RWPE2 (cell line): ENCODE data around the gene CCDC121.
"Not testable (repeated sequence)": the region's sequence is repeated elsewhere in the genome, so short reads cannot be mapped to it uniquely, and the experiment has no call there.

Source experiments
- ATAC-seq: fragments of 200-7000 bp; cut with Tn5 transposase; 3 replicates; pipeline ENCODE4 v1.9.1; 2021; ENCODE audit warnings: low read depth
- DNase-seq: peaks from one replicate; pipeline ENCODE4 v3.0.0-alpha.2; 2020; ENCODE audit warnings: low spot score
- H3K27ac ChIP-seq: fragments of 450-650 bp; 2 replicates; pipeline ENCODE4 v1.5.1; 2017; ENCODE audit warnings: mild to moderate bottlenecking; ENCODE audit not compliant: poor library complexity, severe bottlenecking
- H3K27me3 ChIP-seq: fragments of 250-450 bp; sonication (Bioruptor Pico); 2 replicates; pipeline ENCODE4 v1.5.1; 2021; ENCODE audit warnings: mild to moderate bottlenecking, moderate library complexity; ENCODE audit not compliant: insufficient read depth, poor library complexity, severe bottlenecking
- H3K36me3 ChIP-seq: fragments of 250-450 bp; sonication (Bioruptor Pico); 2 replicates; pipeline ENCODE4 v1.5.1; 2020; ENCODE audit warnings: low read depth, mild to moderate bottlenecking, moderate library complexity
- H3K4me1 ChIP-seq: fragments of 250-450 bp; sonication (Bioruptor Pico); 2 replicates; pipeline ENCODE4 v1.5.1; 2021; ENCODE audit warnings: mild to moderate bottlenecking, moderate library complexity; ENCODE audit not compliant: insufficient read depth, poor library complexity, severe bottlenecking
- H3K4me3 ChIP-seq: fragments of 250-450 bp; sonication (Bioruptor Pico); 2 replicates; pipeline ENCODE4 v1.5.1; 2021; ENCODE audit warnings: mild to moderate bottlenecking, moderate library complexity; ENCODE audit not compliant: severe bottlenecking
- H3K9me3 ChIP-seq: fragments of 250-450 bp; sonication (Bioruptor Pico); 2 replicates; pipeline ENCODE4 v1.5.1; 2021; ENCODE audit warnings: mild to moderate bottlenecking, moderate library complexity; ENCODE audit not compliant: severe bottlenecking
- CTCF ChIP-seq: fragments of 450-650 bp; IDR thresholded peaks from one replicate; pipeline ENCODE4 v1.5.1; 2017; ENCODE audit warnings: mild to moderate bottlenecking, moderate library complexity; ENCODE audit not compliant: poor library complexity, severe bottlenecking

The CCDC121 gene

DNA sequence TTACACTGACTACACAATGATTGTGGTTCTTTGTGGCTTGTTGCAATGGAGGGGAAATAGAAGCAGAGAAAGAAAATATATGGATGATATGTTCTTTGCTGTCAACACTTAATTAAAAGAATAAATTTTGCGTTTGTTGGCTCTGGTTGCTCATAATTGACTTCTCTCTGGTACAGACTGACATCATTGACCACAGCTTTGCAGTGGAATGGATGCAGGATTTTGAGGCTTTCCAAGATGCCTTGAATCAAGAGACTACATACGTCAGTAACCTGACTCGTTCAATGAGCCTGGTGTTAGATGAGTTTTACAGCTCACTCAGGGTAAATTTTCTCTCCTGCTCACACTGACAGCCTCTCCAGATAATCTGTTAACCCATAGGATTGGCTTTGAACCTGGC is 9.9 kb upstream of the CCDC121 start:
- no peak for TF ChIP-seq CTCF
- no peaks in the 10 kb centered on the region for H3K9me3 ChIP-seq
- no peak overlapping the region for H3K4me3 ChIP-seq
- peaks cover 96% of the 10 kb centered on the region for H3K36me3 ChIP-seq
- no peak for ATAC-seq
- H3K27ac ChIP-seq: peak overlapping the region; percentile 60
- no peak for DNase-seq
- H3K27me3 ChIP-seq: no peaks in the 10 kb centered on the region
- peaks cover 16% of the 10 kb centered on the region for H3K4me1 ChIP-seq

- no peaks in the 10 kb centered on the region for H3K9me3 ChIP-seq
- H3K4me1 ChIP-seq: peaks cover 16% of the 10 kb centered on the region
- H3K36me3 ChIP-seq: peaks cover 95% of the 10 kb centered on the region
- DNase-seq (no peak), ATAC-seq (peak; percentile 93)
- H3K27ac ChIP-seq: peak overlapping the region; percentile 60
- no peaks in the 10 kb centered on the region for H3K27me3 ChIP-seq
- no peak for TF ChIP-seq CTCF
- no peak overlapping the region for H3K4me3 ChIP-seq
These were observed 9.3 kb upstream of the CCDC121 start for GRCh38 chr2:27638037-27638637.

DNA sequence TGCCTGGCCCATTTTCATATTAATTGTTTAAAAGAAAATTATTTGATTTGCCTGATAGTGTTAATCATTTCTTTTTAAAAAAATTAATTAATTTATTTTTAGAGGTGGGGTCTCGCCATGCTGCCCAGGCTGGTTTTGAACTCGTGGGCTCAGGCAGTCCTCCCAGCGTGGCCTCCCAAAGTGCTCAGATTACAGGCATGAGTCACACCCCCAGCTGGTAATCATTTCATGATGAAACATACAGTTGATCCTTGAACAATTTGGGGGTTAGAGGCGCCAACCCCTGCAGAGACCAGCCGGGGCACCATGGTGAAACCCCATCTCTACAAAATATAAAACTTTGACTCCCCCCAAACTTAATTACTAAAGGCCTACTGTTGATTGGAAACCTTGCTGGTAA is 8.0 kb upstream of the CCDC121 start:
- peak overlapping the region; percentile 60 for H3K27ac ChIP-seq
- H3K36me3 ChIP-seq: peaks cover 96% of the 10 kb centered on the region
- peaks cover 16% of the 10 kb centered on the region for H3K4me1 ChIP-seq
- no peak for DNase-seq
- no peaks in the 10 kb centered on the region for H3K9me3 ChIP-seq
- TF ChIP-seq CTCF: no peak
- no peak overlapping the region for H3K4me3 ChIP-seq
- no peaks in the 10 kb centered on the region for H3K27me3 ChIP-seq
- no peak for ATAC-seq

- no peak for ATAC-seq
- H3K4me1 ChIP-seq: peaks cover 16% of the 10 kb centered on the region
- no peaks in the 10 kb centered on the region for H3K27me3 ChIP-seq
- H3K36me3 ChIP-seq: peaks cover 87% of the 10 kb centered on the region
- H3K4me3 ChIP-seq: no peak overlapping the region
- H3K9me3 ChIP-seq: no peaks in the 10 kb centered on the region
- no peak for TF ChIP-seq CTCF
- DNase-seq: no peak
- no peak overlapping the region for H3K27ac ChIP-seq
These were observed 5.5 kb upstream of the CCDC121 start for GRCh38 chr2:27634291-27634690.

DNA sequence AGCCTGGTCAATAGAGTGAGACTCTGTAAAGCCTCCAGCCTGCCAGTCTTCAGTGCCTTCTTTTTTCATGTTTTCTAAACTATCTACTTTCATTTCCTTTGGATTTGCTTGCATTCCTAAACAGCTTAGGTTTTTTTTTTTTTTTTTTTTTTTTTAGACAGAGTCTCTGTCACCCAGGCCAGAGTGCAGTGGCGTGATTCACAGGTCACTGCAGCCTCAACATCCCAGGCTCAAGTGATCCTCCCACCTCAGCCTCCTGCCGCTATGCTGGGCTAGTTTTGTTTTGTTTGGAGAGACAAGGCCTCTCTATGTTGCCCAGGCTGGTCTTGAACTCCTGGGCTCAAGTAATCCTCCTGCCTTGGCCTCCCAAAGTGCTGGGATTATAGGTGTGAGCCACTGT is 1.4 kb upstream of the CCDC121 start:
- H3K4me1 ChIP-seq: peaks cover 18% of the 10 kb centered on the region
- DNase-seq, H3K27me3 ChIP-seq, H3K9me3 ChIP-seq, H3K4me3 ChIP-seq, ATAC-seq, H3K27ac ChIP-seq: not testable (repeated sequence)
- peaks cover 47% of the 10 kb centered on the region for H3K36me3 ChIP-seq
